A673 (cell line): Measurements from ENCODE around the gene IMPDH1. TPM values are rescaled to one million over a fixed set of nuclear protein-coding genes. Genes with fewer than 3 reads are reported as not detected.

Experiments used
- BruUV-seq: library from RNA; stranded (reverse); fragments of 400-500 nt; replicated peaks from 2 replicates; lab custom pipeline; 2021; lab: Mats Ljungman, UMichigan
- CTCF ChIA-PET: fragments of 300-600 bp; sonication (Branson Sonifier 250); formaldehyde crosslinking; loops from one replicate; lab custom pipeline; 2022; ENCODE audit warnings: antibody characterized with exemption; lab: Charles Lee
- POLR2A ChIA-PET: fragments of 300-600 bp; sonication (Branson Sonifier 250); formaldehyde crosslinking; loops from one replicate; lab custom pipeline; 2022; ENCODE audit warnings: antibody characterized with exemption; ENCODE audit not compliant: low non-redundant PET; lab: Charles Lee
- DNase-seq: peaks from one replicate; pipeline ENCODE4 v3.0.0-alpha.2; 2015; ENCODE audit warnings: low spot score
- H3K27ac ChIP-seq: fragments of 200-600 bp; sonication (generic); 2 replicates; pipeline ENCODE4 v1.5.1; 2016; ENCODE audit warnings: mixed run types, low read depth, mild to moderate bottlenecking, mixed read lengths, antibody characterized with exemption, low read length; ENCODE audit not compliant: poor library complexity, severe bottlenecking
- H3K27me3 ChIP-seq: fragments of 200-600 bp; sonication (generic); replicated peaks from 2 replicates; pipeline ENCODE4 v1.6.1; 2017; ENCODE audit warnings: mixed run types, low read depth, mild to moderate bottlenecking, mixed read lengths, antibody characterized with exemption, low read length; ENCODE audit not compliant: insufficient read depth, poor library complexity
- H3K36me3 ChIP-seq: fragments of 200-600 bp; sonication (generic); 2 replicates; pipeline ENCODE4 v1.6.1; 2016; ENCODE audit warnings: mixed run types, mild to moderate bottlenecking, mixed read lengths, antibody characterized with exemption, low read length; ENCODE audit not compliant: insufficient read depth, poor library complexity, severe bottlenecking
- H3K4me1 ChIP-seq: fragments of 200-600 bp; sonication (generic); 2 replicates; pipeline ENCODE4 v1.6.1; 2017; ENCODE audit warnings: mixed run types, mild to moderate bottlenecking, mixed read lengths, antibody characterized with exemption, low read length; ENCODE audit not compliant: insufficient read depth, poor library complexity, severe bottlenecking
- H3K4me3 ChIP-seq: fragments of 200-600 bp; sonication (generic); 2 replicates; pipeline ENCODE4 v1.5.1; 2016; ENCODE audit warnings: low read depth, mixed run types, mild to moderate bottlenecking, mixed read lengths, low read length; ENCODE audit not compliant: poor library complexity, severe bottlenecking
- H3K9me3 ChIP-seq: fragments of 200-600 bp; sonication (generic); 2 replicates; pipeline ENCODE4 v1.6.1; 2016; ENCODE audit warnings: mixed run types, low read depth, mild to moderate bottlenecking, mixed read lengths, antibody characterized with exemption, low read length; ENCODE audit not compliant: poor library complexity, severe bottlenecking
- EZH2 ChIP-seq: fragments of 200-600 bp; sonication (generic); IDR thresholded peaks from 2 replicates; pipeline ENCODE4 v1.6.1; 2017; ENCODE audit warnings: borderline replicate concordance, low read depth, mild to moderate bottlenecking, mixed read lengths, antibody characterized with exemption, low read length; ENCODE audit not compliant: poor library complexity, severe bottlenecking
- intact Hi-C: fragments of 100-400 bp; cut with micrococcal nuclease; formaldehyde crosslinking; loops from one replicate; pipeline ENCODE4 v1.10.0; 2022; ENCODE audit not compliant: unreplicated experiment
- total RNA-seq: library from RNA; stranded (reverse); gene quantifications from 2 replicates; pipeline ENCODE4 v1.2.3, GENCODE V29; 2021
- TF ChIP-seq, protein P1 (sequence below): fragments of 300-800, 200-600 bp; sonication (generic); conservative IDR thresholded peaks from 2 replicates; pipeline ENCODE4 v1.5.1; 2017; ENCODE audit warnings: low read depth, mild to moderate bottlenecking, antibody characterized with exemption, low read length, moderate library complexity, mixed read lengths

IMPDH1 gene
- total RNA-seq, 1 experiment from 2014 or later, result 92.6 TPM

DNA sequence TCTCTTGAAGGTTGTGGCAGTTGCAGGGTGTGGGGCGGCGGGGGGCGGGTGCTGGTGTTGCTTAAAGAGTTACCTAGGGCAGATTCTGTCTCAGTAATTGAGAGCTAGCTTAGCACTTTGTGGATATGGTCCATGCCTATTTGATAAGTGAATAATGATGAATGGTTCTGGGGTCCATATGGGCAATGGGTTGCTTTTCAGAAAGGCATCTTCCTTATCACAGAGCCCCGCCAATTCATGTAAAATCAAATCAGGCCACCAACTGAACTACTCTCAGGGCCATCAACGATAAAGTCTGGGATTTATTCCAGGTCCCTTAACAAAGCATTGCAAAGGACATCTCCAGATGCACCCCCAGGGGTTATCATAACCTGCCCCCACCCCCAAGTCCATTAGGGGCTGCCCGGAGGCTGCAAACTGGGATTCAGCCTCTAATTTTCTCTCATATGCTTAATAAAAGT lies 46.5 kb downstream of the IMPDH1 start:
- no TSS peak for BruUV-seq
- Histone ChIP-seq H3K4me1 (peaks cover 53% of the 10 kb centered on the region), H3K27ac (peak overlapping the region; percentile 91), H3K9me3 (no peaks in the 10 kb centered on the region), H3K36me3 (peaks cover 10% of the 10 kb centered on the region), H3K27me3 (no peaks in the 10 kb centered on the region), H3K4me3 (no peak overlapping the region)
- intact Hi-C loops, result no loop called here
- POLR2A ChIA-PET, result no interaction called here
- TF ChIP-seq, protein P1, sequence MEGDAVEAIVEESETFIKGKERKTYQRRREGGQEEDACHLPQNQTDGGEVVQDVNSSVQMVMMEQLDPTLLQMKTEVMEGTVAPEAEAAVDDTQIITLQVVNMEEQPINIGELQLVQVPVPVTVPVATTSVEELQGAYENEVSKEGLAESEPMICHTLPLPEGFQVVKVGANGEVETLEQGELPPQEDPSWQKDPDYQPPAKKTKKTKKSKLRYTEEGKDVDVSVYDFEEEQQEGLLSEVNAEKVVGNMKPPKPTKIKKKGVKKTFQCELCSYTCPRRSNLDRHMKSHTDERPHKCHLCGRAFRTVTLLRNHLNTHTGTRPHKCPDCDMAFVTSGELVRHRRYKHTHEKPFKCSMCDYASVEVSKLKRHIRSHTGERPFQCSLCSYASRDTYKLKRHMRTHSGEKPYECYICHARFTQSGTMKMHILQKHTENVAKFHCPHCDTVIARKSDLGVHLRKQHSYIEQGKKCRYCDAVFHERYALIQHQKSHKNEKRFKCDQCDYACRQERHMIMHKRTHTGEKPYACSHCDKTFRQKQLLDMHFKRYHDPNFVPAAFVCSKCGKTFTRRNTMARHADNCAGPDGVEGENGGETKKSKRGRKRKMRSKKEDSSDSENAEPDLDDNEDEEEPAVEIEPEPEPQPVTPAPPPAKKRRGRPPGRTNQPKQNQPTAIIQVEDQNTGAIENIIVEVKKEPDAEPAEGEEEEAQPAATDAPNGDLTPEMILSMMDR, result no peak
- TF ChIP-seq EZH2, result no peak
- CTCF ChIA-PET, result no interaction called here
- peak; percentile 65 for DNase-seq

DNA sequence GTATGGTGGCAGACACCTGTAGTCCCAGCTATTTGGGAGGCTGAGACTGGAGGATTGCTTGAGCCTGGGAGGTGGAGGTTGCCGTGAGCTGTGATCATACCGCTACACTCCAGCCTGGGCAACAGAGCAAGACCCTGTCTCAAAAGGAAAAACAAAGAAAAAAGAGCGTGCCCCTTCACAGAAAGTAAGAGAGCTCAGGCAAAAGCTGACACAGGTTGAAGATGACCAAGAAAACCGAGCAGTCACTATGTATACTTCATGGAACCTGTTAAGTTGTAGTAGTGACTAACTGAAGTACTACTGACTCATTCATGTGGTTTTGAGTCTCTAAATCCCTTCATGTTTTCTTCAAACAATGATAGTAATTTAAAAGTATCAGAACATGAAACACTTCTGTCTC lies 47.1 kb downstream of the IMPDH1 start:
- peaks cover 53% of the 10 kb centered on the region for H3K4me1 ChIP-seq
- POLR2A ChIA-PET, result no interaction called here

DNA sequence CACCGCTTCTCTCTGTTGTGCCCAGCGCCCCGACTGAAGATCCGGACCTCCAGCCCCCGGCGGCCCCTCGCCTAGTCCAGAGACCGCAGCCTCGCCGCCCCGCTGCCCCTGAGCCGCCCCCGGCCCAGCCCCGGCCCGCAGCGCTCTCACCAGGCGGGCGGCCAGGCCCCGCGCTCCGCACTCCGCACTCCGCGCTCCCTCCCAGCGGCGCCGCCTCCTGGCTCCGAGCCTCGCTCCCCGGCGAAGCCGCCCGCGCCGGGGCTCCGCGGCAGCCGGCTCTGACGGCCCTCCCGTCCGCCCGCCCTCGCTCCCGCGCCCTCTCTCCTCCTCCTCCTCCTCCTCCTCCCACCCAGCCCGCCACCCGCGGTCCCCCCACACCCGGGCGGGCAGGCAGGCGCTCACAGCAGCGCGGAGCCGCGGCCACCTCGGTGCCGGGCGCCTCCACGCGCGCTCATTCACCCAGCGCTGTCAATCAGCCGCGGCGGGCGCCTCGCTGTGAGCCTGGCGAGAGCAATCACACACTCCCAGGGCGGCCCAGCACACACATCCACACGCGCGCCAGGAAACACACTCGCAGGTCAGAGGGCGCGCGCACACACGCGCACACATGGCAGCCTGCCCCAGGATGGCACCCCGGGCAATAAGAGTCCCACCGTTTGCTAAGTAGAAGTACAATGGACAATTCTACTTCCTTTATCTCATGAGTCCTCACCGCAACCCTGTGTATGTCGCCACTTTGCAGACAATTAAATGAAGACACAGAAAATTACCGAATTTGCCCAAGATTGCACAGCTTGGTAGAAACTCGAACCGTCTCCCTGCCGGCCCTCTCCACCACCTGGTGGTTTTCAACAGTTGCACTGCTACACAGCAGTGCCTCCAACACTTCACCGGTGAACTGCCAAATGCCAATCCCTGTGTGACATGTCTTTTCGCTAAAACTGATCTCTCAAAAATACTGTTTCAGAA lies 48.1 kb downstream of the IMPDH1 start, which contains the start of gene PRRT4:
Gene PRRT4, minus strand, starts transcription at position 280 of the 969 bp plus-strand sequence.
- Histone ChIP-seq H3K4me1 (peaks cover 48% of the 10 kb centered on the region), H3K27ac (peak within 1 kb of the TSS; percentile 91), H3K4me3 (peak within 1 kb of the TSS; percentile 81), H3K27me3 (no peaks in the 10 kb centered on the region), H3K9me3 (no peaks in the 10 kb centered on the region), H3K36me3 (peaks cover 20% of the 10 kb centered on the region)
- ChIA-PET CTCF (no interaction called here), POLR2A (no interaction called here)
- no peak for TF ChIP-seq EZH2
- TF ChIP-seq, protein P1, result 0 out of 2 replicates have a peak, but pooled peaks have one; percentile 28
- intact Hi-C loops, result no loop called here
- peak; percentile 72 for DNase-seq
- TSS peak; percentile 55 for BruUV-seq

More for the DNA sequence above, 47.1 kb downstream of the IMPDH1 start:
- Histone ChIP-seq H3K27ac (peak overlapping the region; percentile 91), H3K4me3 (peak overlapping the region; percentile 81), H3K27me3 (no peaks in the 10 kb centered on the region), H3K9me3 (no peaks in the 10 kb centered on the region), H3K36me3 (peaks cover 16% of the 10 kb centered on the region)
- no peak for TF ChIP-seq EZH2
- TF ChIP-seq, protein P1, result no peak
- no peak for DNase-seq
- CTCF ChIA-PET, result no interaction called here
- no TSS peak for BruUV-seq
- intact Hi-C loops, result no loop called here
